Right lobe of liver (tissue), 6 donors: ENCODE measurements around the gene PPM1N. TPM values are rescaled to one million over a fixed set of nuclear protein-coding genes. Genes with fewer than 3 reads are reported as not detected.
"Not testable (repeated sequence)": the region's sequence is repeated elsewhere in the genome, so short reads cannot be mapped to it uniquely, and the experiment has no call there.

Experiments
- ATAC-seq, 4 donors: fragments of 200-7000 bp; cut with Tn5 transposase; one replicate each; pipeline ENCODE4 v1.9.1; 2020; ENCODE audit warnings: mild to moderate bottlenecking in 4 of 4, moderate library complexity in 4 of 4
- DNase-seq, 3 donors: peaks; one replicate each; pipeline ENCODE4 v3.0.0-alpha.2; 2020
- H3K27ac ChIP-seq, 3 donors: fragments of 200-600 bp; one replicate each; pipeline ENCODE4 v1.8.0; 2022
- H3K27me3 ChIP-seq, 2 donors: fragments of 200-600 bp; one replicate each; pipeline ENCODE4 v1.8.0; 2022
- H3K36me3 ChIP-seq, 4 donors: fragments of 200-600 bp; sonication (generic) in 1 of 4; one replicate each; pipeline versions ENCODE4 v1.5.1 to v1.8.0; 2017 to 2022; ENCODE audit warnings: control low read depth in 1 of 4
- H3K4me1 ChIP-seq, 4 donors: fragments of 200-600 bp; sonication (generic) in 1 of 4; one replicate each; pipeline versions ENCODE4 v1.5.1 to v1.8.0; 2017 to 2022; ENCODE audit warnings: control low read depth in 1 of 4
- H3K4me3 ChIP-seq, 3 donors: fragments of 200-600 bp; one replicate each; pipeline ENCODE4 v1.8.0; 2022
- H3K9me3 ChIP-seq, 4 donors: fragments of 200-600 bp; sonication (generic) in 1 of 4; one replicate each; pipeline versions ENCODE4 v1.5.1 to v1.8.0; 2017 to 2022; ENCODE audit warnings: control low read depth in 1 of 4
- CTCF ChIP-seq, 4 donors: fragments of 200-600 bp in 3 of 4; fragments of 450-650 bp in 1 of 4; IDR thresholded peaks; one replicate each; pipeline versions ENCODE4 v1.5.1 to v1.8.0; 2016 to 2022; ENCODE audit warnings: antibody characterized with exemption in 4 of 4, mild to moderate bottlenecking in 2 of 4
- POLR2A ChIP-seq: fragments of 450-650 bp; IDR thresholded peaks from one replicate; pipeline ENCODE4 v1.6.1; 2017; ENCODE audit warnings: antibody characterized with exemption, mild to moderate bottlenecking
- WGBS: methylation state at CpG from one replicate; pipeline ENCODE4 v1.1.6; 2018; ENCODE audit warnings: low coverage, low lambda C conversion rate; ENCODE audit not compliant: insufficient coverage; ENCODE audit errors: missing lambda C conversion rate; 5-methylcytosine and 5-hydroxymethylcytosine counted together
- intact Hi-C, 2 donors: fragments of 100-400 bp; cut with DNase I; formaldehyde crosslinking; loops; one replicate each; pipeline versions ENCODE4 v1.11.2 to v1.14.1; 2022
- total RNA-seq, 6 experiments: library from RNA; depleted of rRNA in 2 of 6; stranded (reverse); fragments of >200 nt in 2 of 6; fragmentation: NEBNext Ultra II Directional in 3 of 6; extraction: Animal tissue kit (Norgen Biotek cat#: 25700) in 3 of 6; gene quantifications; one replicate each; pipeline versions ENCODE4 v1.1.0 to v1.2.4, GENCODE V29; 2016 to 2023
- donor health status: DM: no; HTN: yes; CAD: no.
- donor health status: DM: no; HTN: no; CAD: no.
- donor health status: DM: no; HTN: no; CAD: no.
- donor health status: DM: no; HTN: yes; CAD: no.
- donor health status: DM: no; HTN: yes; CAD: no.

PPM1N gene
- total RNA-seq, 6 experiments from 2014 or later = 0.32 to 2.0 (median 0.51) TPM; not detected in 1

GRCh38 chr19:45508861-45509691 is 10.8 kb downstream of the PPM1N start:
- H3K27me3 ChIP-seq = no peaks in the 10 kb centered on the region
- DNase-seq (peak; percentile 76 to 82 (median 80)), ATAC-seq (peak; percentile 21 to 57 (median 42))
- H3K27ac ChIP-seq = peak overlapping the region; percentile 85 to 92 (median 90)
- H3K36me3 ChIP-seq = no peaks in the 10 kb centered on the region
- H3K9me3 ChIP-seq = no peaks in the 10 kb centered on the region
- H3K4me1 ChIP-seq = peaks cover 0 to 20% (median 10%) of the 10 kb centered on the region in 4 donors
- under 1% methylated on average over 19 of the region's 28 CpGs for WGBS
- TF ChIP-seq CTCF (IDR thresholded peaks at IDR 0.05) (peak in 1 of 4 donors; percentile 12), POLR2A (no peak)
- intact Hi-C loops = no loop called here
- H3K4me3 ChIP-seq = peak overlapping the region; percentile 99 to 100 (median 100)

- 12% methylated on average over 2 of the region's 3 CpGs for WGBS
- Histone ChIP-seq H3K4me1 (peaks cover 0 to 26% (median 13%) of the 10 kb centered on the region in 4 donors), H3K27ac (peak overlapping the region; percentile 56 to 92 (median 90)), H3K9me3 (no peaks in the 10 kb centered on the region), H3K4me3 (peak overlapping the region; percentile 99 to 100 (median 100)), H3K36me3 (no peaks in the 10 kb centered on the region), H3K27me3 (no peaks in the 10 kb centered on the region)
- intact Hi-C loops = no loop called here
- no peak for ATAC-seq
- TF ChIP-seq CTCF (IDR thresholded peaks at IDR 0.05) = no peak
- DNase-seq = no peak
These were observed 11.4 kb downstream of the PPM1N start for GRCh38 chr19:45509692-45510015.

DNA sequence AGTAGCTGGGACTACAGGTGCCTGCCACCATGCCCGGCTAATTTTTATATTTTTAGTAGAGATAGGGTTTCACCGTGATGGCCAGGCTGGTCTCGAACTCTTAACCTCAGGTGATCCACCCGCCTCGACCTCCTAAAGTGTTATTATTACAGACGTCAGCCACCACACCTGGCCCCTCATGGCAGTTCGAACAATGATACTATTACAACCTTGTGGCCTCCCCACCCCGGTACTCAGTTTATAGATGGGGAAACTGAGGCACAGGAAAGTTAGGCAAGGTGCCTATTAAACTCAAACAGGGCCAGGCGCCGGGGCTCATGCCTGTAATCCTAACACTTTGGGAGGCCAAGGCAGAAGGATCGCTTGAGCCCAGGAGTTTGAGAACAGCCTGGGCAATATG is 12.1 kb downstream of the PPM1N start:
- H3K27me3 ChIP-seq, H3K4me3 ChIP-seq, DNase-seq, intact Hi-C loops, H3K9me3 ChIP-seq, ATAC-seq, H3K36me3 ChIP-seq: not testable (repeated sequence)
- Histone ChIP-seq H3K27ac (peak overlapping the region; percentile 56 to 92 (median 90)), H3K4me1 (peaks cover 0 to 32% (median 14%) of the 10 kb centered on the region in 4 donors)
- 72% methylated on average over 8 of the region's 11 CpGs for WGBS

DNA sequence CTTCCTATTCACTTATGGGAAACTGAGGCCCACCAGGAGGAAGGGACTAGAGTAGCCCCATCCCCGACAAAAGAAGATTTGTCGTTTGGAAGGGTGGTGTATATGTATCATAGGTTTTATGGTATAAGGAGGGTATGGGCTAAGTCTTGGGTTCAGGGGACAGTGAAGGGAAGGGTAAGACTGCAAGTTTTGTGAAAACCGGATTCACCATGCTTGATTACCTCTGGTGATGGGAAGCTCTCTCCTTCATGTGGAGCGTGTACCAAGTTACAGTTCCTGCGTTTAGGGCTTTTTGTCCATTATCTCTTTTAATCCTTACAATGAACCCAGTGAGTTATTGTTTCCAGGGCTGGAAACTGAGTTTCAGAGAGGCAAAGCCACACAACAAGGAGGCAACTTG is 12.8 kb downstream of the PPM1N start:
- H3K4me3 ChIP-seq = no peak overlapping the region
- H3K27me3 ChIP-seq = no peaks in the 10 kb centered on the region
- TF ChIP-seq CTCF (IDR thresholded peaks at IDR 0.05) (no peak), POLR2A (no peak)
- H3K9me3 ChIP-seq = no peaks in the 10 kb centered on the region
- no peak for ATAC-seq
- no peak for DNase-seq
- 86% methylated on average over 5 of the region's 5 CpGs for WGBS
- H3K27ac ChIP-seq = no peak overlapping the region
- peaks cover 0 to 36% (median 11%) of the 10 kb centered on the region in 4 donors for H3K4me1 ChIP-seq
- H3K36me3 ChIP-seq = no peaks in the 10 kb centered on the region
- intact Hi-C loops = no loop called here

DNA sequence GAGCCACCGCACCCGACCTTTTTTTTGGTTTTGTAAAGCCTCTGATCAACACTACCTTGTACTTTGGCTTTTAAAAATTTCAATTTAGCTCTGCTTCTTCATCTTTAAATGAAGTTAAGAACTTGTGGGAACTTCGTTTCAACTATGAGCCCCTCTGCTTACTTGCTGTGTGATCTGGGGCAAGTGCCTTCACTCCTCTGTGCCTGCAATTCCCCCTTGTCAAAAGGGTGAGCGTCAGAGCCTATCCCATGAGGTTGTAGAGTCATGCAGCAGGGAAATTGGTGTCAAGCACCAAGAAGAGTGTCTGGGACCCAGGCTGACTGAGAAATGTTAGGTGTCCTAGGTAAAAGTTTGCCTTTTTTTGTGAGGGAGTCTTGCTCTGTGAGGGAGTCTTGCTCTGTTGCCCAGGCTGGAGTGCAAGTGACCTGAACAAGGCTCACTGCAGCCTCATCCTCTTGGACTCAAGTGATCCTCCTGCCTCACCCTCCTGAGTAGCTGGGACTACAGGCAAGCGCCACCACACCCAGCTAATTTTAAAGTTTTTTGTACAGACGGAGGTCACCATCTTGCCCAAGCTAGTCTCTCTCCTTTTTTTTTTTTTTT is 14.7 kb downstream of the PPM1N start:
- intact Hi-C loops = no loop called here
- Histone ChIP-seq H3K9me3 (no peaks in the 10 kb centered on the region), H3K36me3 (peaks cover 0 to 2% (median 0%) of the 10 kb centered on the region in 4 donors), H3K4me3 (no peak overlapping the region), H3K27ac (no peak overlapping the region), H3K27me3 (no peaks in the 10 kb centered on the region), H3K4me1 (peaks cover 0 to 36% (median 10%) of the 10 kb centered on the region in 4 donors)
- DNase-seq (no peak), ATAC-seq (no peak)
- 88% methylated on average over 3 of the region's 6 CpGs for WGBS
- TF ChIP-seq CTCF (IDR thresholded peaks at IDR 0.05) = no peak
- TF ChIP-seq POLR2A = no peak
